Esophagus (tissue), 2 donors: ENCODE measurements around the gene NR1H4. TPM values are rescaled to one million over a fixed set of nuclear protein-coding genes. Genes with fewer than 3 reads are reported as not detected.
"Not testable (repeated sequence)": the region's sequence is repeated elsewhere in the genome, so short reads cannot be mapped to it uniquely, and the experiment has no call there.

ENCODE experiments used
- H3K27ac ChIP-seq, 2 donors: one replicate each; pipeline ENCODE4 v1.5.1; 2013; ENCODE audit warnings: low read depth in 2 of 2, mild to moderate bottlenecking in 2 of 2, inconsistent platforms in 1 of 2, low read length in 1 of 2, moderate library complexity in 1 of 2
- H3K27me3 ChIP-seq, 2 donors: one replicate each; pipeline ENCODE4 v1.6.1; 2013; ENCODE audit warnings: low read length in 2 of 2, control low read depth in 1 of 2, mild to moderate bottlenecking in 1 of 2; ENCODE audit not compliant: insufficient read depth in 2 of 2, control insufficient read depth in 1 of 2
- H3K36me3 ChIP-seq, 2 donors: one replicate each; pipeline ENCODE4 v1.6.1; 2013; ENCODE audit warnings: low read length in 1 of 2; ENCODE audit not compliant: control insufficient read depth in 2 of 2, insufficient read depth in 2 of 2
- H3K4me1 ChIP-seq, 2 donors: one replicate each; pipeline ENCODE4 v1.6.1; 2013; ENCODE audit warnings: low read length in 1 of 2; ENCODE audit not compliant: control insufficient read depth in 2 of 2, insufficient read depth in 2 of 2
- H3K4me3 ChIP-seq, 2 donors: one replicate each; pipeline ENCODE4 v1.5.1; 2013; ENCODE audit warnings: low read length in 2 of 2, mild to moderate bottlenecking in 2 of 2, low read depth in 1 of 2, moderate library complexity in 1 of 2
- H3K9me3 ChIP-seq, 2 donors: one replicate each; pipeline ENCODE4 v1.6.1; 2013; ENCODE audit warnings: mild to moderate bottlenecking in 2 of 2, low read depth in 1 of 2, low read length in 1 of 2, moderate library complexity in 1 of 2; ENCODE audit not compliant: control insufficient read depth in 2 of 2, insufficient read depth in 1 of 2
- WGBS, 2 donors: extraction: QIAGEN DNeasy Blood & Tissue Kit; methylation state at CpG; one replicate each; pipeline ENCODE4 v1.1.7; 2013; 5-methylcytosine and 5-hydroxymethylcytosine counted together
- polyA plus RNA-seq, 2 donors: library from polyadenylated mRNA; stranded (reverse); fragments of 200-250 nt; gene quantifications; one replicate each; pipeline ENCODE4 v1.2.3, GENCODE V29; 2013
- donor health status: healthy with polysubstance abuse.
- donor health status: Bipolar disorder and iron deficiency.

NR1H4 gene
- polyA plus RNA-seq, 2 donors: 0.04 to 0.08 TPM

DNA sequence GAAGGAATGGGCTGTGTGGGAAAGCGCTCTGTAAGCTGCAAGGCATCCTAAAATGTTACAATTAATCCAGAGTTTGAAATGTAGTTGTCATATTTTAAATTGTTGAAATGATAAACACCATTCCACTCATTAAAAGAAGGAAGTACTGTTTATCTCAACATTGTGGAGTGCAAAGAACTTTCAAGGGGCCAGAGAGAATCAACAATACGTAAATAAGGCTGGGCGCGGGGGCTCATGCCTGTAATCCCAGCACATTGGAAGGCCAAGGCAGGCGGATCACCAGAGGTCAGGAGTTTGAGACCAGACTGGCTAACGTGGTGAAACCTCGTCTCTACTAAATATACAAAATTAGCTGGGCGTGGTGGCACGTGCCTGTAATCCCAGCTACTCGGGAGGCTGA, 24.5 kb downstream of the NR1H4 start:
- Histone ChIP-seq H3K36me3 (no peaks in the 10 kb centered on the region), H3K4me3 (no peak overlapping the region), H3K9me3 (no peaks in the 10 kb centered on the region), H3K27ac (no peak overlapping the region), H3K4me1 (no peaks in the 10 kb centered on the region), H3K27me3 (no peaks in the 10 kb centered on the region)
- WGBS, 2 donors: 79 to 89% methylated on average over 10 of the region's 10 CpGs

DNA sequence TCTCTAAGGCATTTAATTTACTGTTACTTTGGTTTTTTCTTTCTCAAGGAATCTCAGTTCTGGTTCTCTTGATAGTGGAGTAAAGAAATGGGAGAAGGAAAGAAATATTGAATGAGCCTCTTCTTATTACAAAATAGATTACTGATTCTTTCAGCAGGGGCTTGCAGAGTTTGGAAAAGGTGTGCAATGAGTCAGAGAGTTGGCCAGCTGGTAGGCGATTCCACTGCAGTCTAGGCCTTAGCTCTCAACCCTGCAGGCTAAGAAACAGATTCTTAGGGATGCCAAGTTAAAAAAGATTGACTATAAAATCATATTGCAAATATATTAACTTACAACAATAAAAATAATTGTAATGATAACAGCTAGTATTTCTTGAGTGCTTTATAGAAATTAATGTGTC, 25.8 kb downstream of the NR1H4 start:
- Histone ChIP-seq H3K27ac (no peak overlapping the region), H3K9me3 (no peaks in the 10 kb centered on the region), H3K4me1 (no peaks in the 10 kb centered on the region), H3K27me3 (no peaks in the 10 kb centered on the region), H3K4me3 (no peak overlapping the region), H3K36me3 (no peaks in the 10 kb centered on the region)
- 56 to 57% methylated on average over 1 of the region's 1 CpG for WGBS, 2 donors

DNA sequence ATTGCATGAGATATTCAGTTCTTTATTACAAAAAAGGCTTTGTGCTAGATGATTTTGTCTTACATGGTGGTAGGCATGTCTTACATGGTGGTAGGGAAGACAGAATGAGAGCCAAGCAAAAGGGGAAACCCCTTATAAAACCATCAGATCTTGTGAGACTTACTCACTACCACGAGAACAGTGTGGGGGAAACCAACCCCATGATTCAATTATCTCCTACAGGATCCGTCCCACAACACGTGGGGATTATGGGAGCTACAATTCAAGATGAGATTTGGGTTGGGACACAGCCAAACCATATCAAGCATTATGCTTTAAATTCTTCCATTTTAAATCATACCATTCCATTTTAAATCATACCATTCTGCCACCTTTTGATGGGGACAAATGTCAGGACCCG, 29.1 kb downstream of the NR1H4 start:
- 63 to 77% methylated on average over 4 of the region's 4 CpGs for WGBS, 2 donors

DNA sequence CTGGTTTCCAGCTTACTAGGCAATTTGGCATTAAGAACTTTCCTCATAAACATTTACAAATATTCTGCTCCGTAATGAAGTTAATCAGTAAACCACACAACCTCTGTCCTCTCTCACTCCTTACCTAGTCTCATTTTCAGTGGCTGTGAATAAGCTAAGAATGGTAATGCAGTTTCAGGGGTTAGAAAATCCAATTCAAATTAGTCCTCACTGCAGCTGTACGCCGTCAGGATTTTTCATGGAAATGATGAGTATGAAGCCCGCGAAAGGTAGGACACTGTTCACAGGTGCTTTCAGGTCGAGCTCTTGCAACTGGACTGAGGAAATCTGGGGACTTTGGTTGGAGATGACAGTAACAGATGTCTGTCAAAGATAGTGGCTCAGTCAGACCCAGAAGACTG, 29.6 kb downstream of the NR1H4 start:
- Histone ChIP-seq H3K9me3 (no peaks in the 10 kb centered on the region), H3K27me3 (no peaks in the 10 kb centered on the region), H3K36me3 (no peaks in the 10 kb centered on the region), H3K4me3 (no peak overlapping the region), H3K27ac (no peak overlapping the region), H3K4me1 (no peaks in the 10 kb centered on the region)
- WGBS, 2 donors: 80 to 88% methylated on average over 6 of the region's 6 CpGs

More for the DNA sequence above, 29.1 kb downstream of the NR1H4 start:
- H3K4me3 ChIP-seq, H3K36me3 ChIP-seq, H3K4me1 ChIP-seq, H3K27me3 ChIP-seq, H3K27ac ChIP-seq, H3K9me3 ChIP-seq: not testable (repeated sequence)

DNA sequence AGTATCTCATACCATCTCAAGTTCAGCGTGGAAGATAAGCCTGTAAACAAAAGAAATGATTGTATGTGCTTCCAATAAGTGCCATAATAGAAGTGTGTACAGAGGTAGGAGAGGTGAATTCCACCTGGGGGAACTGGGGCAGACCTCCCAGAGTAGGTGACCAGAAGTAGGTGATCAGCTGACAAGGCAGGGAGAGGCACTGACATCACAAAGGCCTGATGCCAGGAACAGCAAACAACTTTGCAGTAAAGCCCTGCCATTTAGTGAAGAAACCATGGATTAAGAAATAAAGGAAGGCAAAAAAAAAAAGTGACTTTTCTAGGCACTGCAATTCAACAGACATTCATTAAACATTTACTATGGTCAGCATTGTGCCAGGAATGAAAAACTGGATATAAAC, 31.1 kb downstream of the NR1H4 start:
- H3K4me1 ChIP-seq: no peaks in the 10 kb centered on the region
- no peaks in the 10 kb centered on the region for H3K9me3 ChIP-seq
- H3K36me3 ChIP-seq: no peaks in the 10 kb centered on the region
- WGBS, 2 donors: 49 to 53% methylated on average over 1 of the region's 1 CpG
- H3K27me3 ChIP-seq: no peaks in the 10 kb centered on the region
- no peak overlapping the region for H3K4me3 ChIP-seq
- H3K27ac ChIP-seq: no peak overlapping the region

DNA sequence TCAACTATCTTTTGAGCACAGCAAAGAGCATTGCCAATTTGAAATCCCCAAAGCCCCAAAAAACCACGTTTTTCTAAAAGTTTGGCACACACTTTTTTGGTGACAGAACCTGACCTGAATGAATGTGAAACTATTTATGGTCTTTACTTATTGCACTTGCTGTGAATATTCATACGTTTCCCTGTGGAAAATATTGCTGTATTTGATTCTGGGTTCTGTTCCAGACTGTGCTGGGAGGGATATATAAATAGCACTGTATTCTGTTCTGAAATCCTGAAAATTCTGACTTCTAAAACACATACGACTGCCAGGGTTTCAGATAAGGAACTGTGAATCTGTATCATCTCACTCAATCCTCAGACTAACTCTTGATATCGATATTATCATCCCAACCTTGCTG, 35.1 kb downstream of the NR1H4 start:
- WGBS, 2 donors: 47 to 48% methylated on average over 4 of the region's 4 CpGs
- Histone ChIP-seq H3K4me3 (no peak overlapping the region), H3K27ac (no peak overlapping the region), H3K4me1 (no peaks in the 10 kb centered on the region), H3K9me3 (no peaks in the 10 kb centered on the region), H3K36me3 (no peaks in the 10 kb centered on the region), H3K27me3 (no peaks in the 10 kb centered on the region)

DNA sequence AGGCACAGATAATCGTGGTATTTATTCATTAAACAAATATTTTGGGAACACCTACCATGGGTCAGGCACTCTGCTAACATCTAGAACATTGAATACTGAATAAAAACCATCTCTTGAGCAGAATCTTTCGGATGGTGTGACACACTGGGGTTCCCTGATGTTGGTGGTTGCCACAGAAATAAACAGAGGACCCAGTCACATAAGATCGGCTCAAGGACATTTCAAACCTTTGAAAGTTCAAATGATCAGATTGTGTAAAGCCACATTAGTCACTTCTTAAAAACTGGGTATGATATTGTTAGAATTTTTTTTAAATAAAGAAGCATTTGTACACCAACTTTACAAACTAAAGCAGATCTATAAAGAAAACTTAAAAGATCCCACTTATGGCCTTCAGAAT, 39.0 kb downstream of the NR1H4 start:
- 65 to 74% methylated on average over 3 of the region's 3 CpGs for WGBS, 2 donors
- H3K27me3 ChIP-seq: no peaks in the 10 kb centered on the region
- H3K27ac ChIP-seq: no peak overlapping the region
- H3K36me3 ChIP-seq: no peaks in the 10 kb centered on the region
- H3K9me3 ChIP-seq: no peaks in the 10 kb centered on the region
- H3K4me3 ChIP-seq: no peak overlapping the region
- no peaks in the 10 kb centered on the region for H3K4me1 ChIP-seq

DNA sequence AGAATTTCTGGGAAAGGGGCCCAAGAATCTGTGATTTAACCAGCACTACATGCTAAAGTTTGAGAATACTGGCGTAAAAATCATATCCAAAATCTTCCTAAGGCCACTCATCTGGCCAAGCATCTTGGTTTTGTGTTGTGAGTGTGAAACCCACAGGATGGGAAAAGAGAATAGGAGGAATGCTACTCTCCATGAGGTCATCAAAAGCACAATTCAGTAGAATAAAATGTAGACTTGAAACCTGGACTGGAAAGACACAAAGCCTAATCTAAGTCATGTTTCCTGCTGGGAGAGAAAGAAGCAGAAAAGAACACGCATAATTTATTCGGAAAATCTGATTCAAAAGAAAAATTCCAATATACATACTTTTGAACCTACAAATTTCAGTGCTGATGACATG, 42.3 kb downstream of the NR1H4 start:
- Histone ChIP-seq H3K36me3 (no peaks in the 10 kb centered on the region), H3K4me3 (no peak overlapping the region), H3K27ac (no peak overlapping the region), H3K4me1 (no peaks in the 10 kb centered on the region), H3K27me3 (no peaks in the 10 kb centered on the region), H3K9me3 (no peaks in the 10 kb centered on the region)
- 92 to 93% methylated on average over 3 of the region's 3 CpGs for WGBS, 2 donors

DNA sequence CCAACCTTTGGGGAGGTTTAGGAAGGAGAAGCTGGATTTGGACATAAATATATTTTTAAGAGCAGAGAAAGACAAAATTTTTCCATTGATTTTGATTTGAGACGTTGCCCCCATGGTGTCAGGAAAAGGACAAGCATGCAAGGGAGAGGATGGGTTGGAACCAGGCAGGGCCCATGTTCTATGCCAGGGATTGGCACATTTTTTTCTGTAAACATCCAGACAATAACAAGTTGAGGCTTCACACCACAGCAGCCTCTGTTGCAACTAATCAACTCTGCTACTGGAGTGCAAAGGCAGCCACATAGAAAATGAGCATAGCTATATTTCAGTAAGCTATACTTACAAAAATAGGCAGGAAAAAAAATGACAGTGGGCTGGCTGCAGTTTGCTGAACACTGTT, 44.7 kb downstream of the NR1H4 start:
- no peaks in the 10 kb centered on the region for H3K9me3 ChIP-seq
- H3K4me1 ChIP-seq: no peaks in the 10 kb centered on the region
- H3K27ac ChIP-seq: no peak overlapping the region
- H3K27me3 ChIP-seq: no peaks in the 10 kb centered on the region
- no peak overlapping the region for H3K4me3 ChIP-seq
- H3K36me3 ChIP-seq: no peaks in the 10 kb centered on the region
- 53 to 83% methylated on average over 1 of the region's 1 CpG for WGBS, 2 donors

DNA sequence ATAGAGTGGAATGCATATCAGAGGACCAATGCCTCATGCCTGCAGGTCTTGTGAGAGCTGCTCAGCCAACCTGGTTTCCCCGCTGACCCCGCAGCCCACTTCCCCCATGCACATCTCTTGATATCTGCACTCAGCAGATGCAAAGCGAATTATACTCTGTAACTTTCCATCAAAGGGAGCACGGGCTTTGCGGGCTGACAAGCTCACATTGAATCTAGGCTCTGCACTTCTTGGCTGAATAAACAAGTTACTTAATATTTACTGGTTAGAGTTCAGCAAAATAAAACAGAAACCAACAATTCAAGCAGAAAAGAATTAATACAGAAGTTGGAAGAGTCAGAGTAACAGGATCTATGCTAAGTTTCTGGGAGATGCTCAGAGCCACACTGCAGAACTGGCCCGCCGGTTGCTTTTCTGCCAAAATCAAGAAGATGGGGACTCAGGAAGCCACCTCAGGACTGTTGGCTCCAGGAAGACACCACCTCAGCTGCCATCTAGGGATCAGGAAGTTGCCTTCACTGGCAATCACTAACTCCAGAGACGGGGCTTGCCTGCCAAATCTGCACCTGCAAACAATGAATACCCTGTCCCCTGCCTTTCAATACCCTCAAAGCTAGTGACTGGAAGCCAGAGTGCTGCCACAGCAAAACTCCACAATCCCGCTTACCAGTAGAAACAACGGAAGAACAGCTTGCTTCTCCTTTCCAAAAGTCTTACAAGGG, 46.5 kb downstream of the NR1H4 start:
- no peak overlapping the region for H3K27ac ChIP-seq
- 82 to 83% methylated on average over 10 of the region's 10 CpGs for WGBS, 2 donors

More for the DNA sequence above, 46.5 kb downstream of the NR1H4 start:
- H3K4me1 ChIP-seq: no peaks in the 10 kb centered on the region
- no peaks in the 10 kb centered on the region for H3K36me3 ChIP-seq
- H3K9me3 ChIP-seq: no peaks in the 10 kb centered on the region
- H3K27me3 ChIP-seq: no peaks in the 10 kb centered on the region
- no peak overlapping the region for H3K4me3 ChIP-seq
